K562 treated with DMSO at 1 percent for 4 hours (cell line): ENCODE measurements around the gene OOSP4B. TPM values are rescaled to one million over a fixed set of nuclear protein-coding genes. Genes with fewer than 3 reads are reported as not detected.

ENCODE experiments used
- total RNA-seq: library from RNA; unstranded; fragments of 300-600 nt; gene quantifications from 2 replicates; pipeline ENCODE4 v1.2.3, GENCODE V29; 2022; ENCODE audit not compliant: insufficient read depth

The OOSP4B gene
- not detected in 2 replicates for total RNA-seq

GRCh38 chr11:60016881-60017280 lies at the start of gene OOSP4B:
Gene OOSP4B, plus strand, starts transcription at chr11:60017181.

GRCh38 chr11:60040109-60040508 lies 23.1 kb downstream of the OOSP4B start, which contains the start of gene OOSP2:
Gene OOSP2, plus strand, starts transcription at chr11:60040409. Its CDS starts 51 bp downstream, at chr11:60040460.

GRCh38 chr11:60056349-60056969 lies 39.5 kb downstream of the OOSP4B start, which contains the start of gene MS4A3:
Gene MS4A3, plus strand, starts transcription at chr11:60056665. Its CDS starts 4,496 bp downstream, at chr11:60061161.

Other genes starting within 250 kb of the OOSP4B start
- 72.5 and 91.7 TPM in 2 replicates for gene MRPL16, start 206.4 kb upstream of the OOSP4B start, total RNA-seq
- not detected in 2 replicates for gene CBLIF, start 171.7 kb upstream of the OOSP4B start, total RNA-seq
- 168 and 228 TPM in 2 replicates for gene TCN1, start 150.7 kb upstream of the OOSP4B start, total RNA-seq
- not detected in 2 replicates for gene OOSP3, start 138.4 kb upstream of the OOSP4B start, total RNA-seq
- 1.3 TPM in 1 of 2 replicates, not detected in the other for gene OOSP1, start 78.7 kb upstream of the OOSP4B start, total RNA-seq
- gene OOSP4A, start 53.1 kb upstream of the OOSP4B start, total RNA-seq: not detected in 2 replicates
- not detected in 2 replicates for gene OOSP2, start 23.2 kb downstream of the OOSP4B start, total RNA-seq
- gene MS4A3, start 39.5 kb downstream of the OOSP4B start, total RNA-seq: 119 and 133 TPM in 2 replicates
- gene MS4A2, start 71.5 kb downstream of the OOSP4B start, total RNA-seq: 6.0 and 10.1 TPM in 2 replicates
- 0.86 and 3.4 TPM in 2 replicates for gene MS4A6A, start 165.9 kb downstream of the OOSP4B start, total RNA-seq
- gene MS4A4E, start 226.0 kb downstream of the OOSP4B start, total RNA-seq: 1.4 TPM in 1 of 2 replicates, not detected in the other